HG02973 (cell line): ENCODE measurements around the gene PLCB1.
"Not testable (repeated sequence)": the region's sequence is repeated elsewhere in the genome, so short reads cannot be mapped to it uniquely, and the experiment has no call there.

Source experiments
- ATAC-seq: cut with Tn5 transposase; IDR thresholded peaks from one replicate; pipeline ENCODE4 v1.9.1; 2021; ENCODE audit warnings: moderate library complexity; ENCODE audit not compliant: unreplicated experiment

The PLCB1 gene

GRCh38 chr20:8639112-8639778, 507.2 kb downstream of the PLCB1 start:
- ATAC-seq, result no peak

- ATAC-seq, result no peak
Observed at GRCh38 chr20:8640461-8640860, 508.4 kb downstream of the PLCB1 start.

GRCh38 chr20:8642247-8642646, 510.2 kb downstream of the PLCB1 start:
- no peak for ATAC-seq

GRCh38 chr20:8644468-8644867, 512.4 kb downstream of the PLCB1 start:
- not testable (repeated sequence) for ATAC-seq

GRCh38 chr20:8645326-8645725, 513.3 kb downstream of the PLCB1 start:
- ATAC-seq, result no peak

- ATAC-seq, result no peak
Observed at GRCh38 chr20:8646033-8646441, 514.0 kb downstream of the PLCB1 start.

GRCh38 chr20:8646716-8647115, 514.6 kb downstream of the PLCB1 start:
- no peak for ATAC-seq

- no peak for ATAC-seq
Observed at GRCh38 chr20:8647961-8648441, 515.9 kb downstream of the PLCB1 start.

GRCh38 chr20:8648466-8648865, 516.4 kb downstream of the PLCB1 start:
- ATAC-seq, result no peak

GRCh38 chr20:8652396-8652795, 520.3 kb downstream of the PLCB1 start:
- ATAC-seq, result no peak

- ATAC-seq, result no peak
Observed at GRCh38 chr20:8654486-8654885, 522.4 kb downstream of the PLCB1 start.

GRCh38 chr20:8656335-8656734, 524.3 kb downstream of the PLCB1 start:
- no peak for ATAC-seq

GRCh38 chr20:8657664-8658063, 525.6 kb downstream of the PLCB1 start:
- no peak for ATAC-seq

- ATAC-seq, result no peak
Observed at GRCh38 chr20:8658103-8658502, 526.0 kb downstream of the PLCB1 start.

GRCh38 chr20:8661229-8661952, 529.3 kb downstream of the PLCB1 start:
- no peak for ATAC-seq

- ATAC-seq, result no peak
Observed at GRCh38 chr20:8662433-8662954, 530.4 kb downstream of the PLCB1 start.

GRCh38 chr20:8663424-8663823, 531.4 kb downstream of the PLCB1 start:
- no peak for ATAC-seq

GRCh38 chr20:8664778-8665177, 532.7 kb downstream of the PLCB1 start:
- ATAC-seq, result no peak

GRCh38 chr20:8667306-8667705, 535.2 kb downstream of the PLCB1 start:
- no peak for ATAC-seq

- ATAC-seq, result no peak
Observed at GRCh38 chr20:8670207-8670892, 538.3 kb downstream of the PLCB1 start.

- ATAC-seq, result no peak
Observed at GRCh38 chr20:8670893-8671215, 538.8 kb downstream of the PLCB1 start.
